ENCODE data around the gene ZPLD1.

DNA sequence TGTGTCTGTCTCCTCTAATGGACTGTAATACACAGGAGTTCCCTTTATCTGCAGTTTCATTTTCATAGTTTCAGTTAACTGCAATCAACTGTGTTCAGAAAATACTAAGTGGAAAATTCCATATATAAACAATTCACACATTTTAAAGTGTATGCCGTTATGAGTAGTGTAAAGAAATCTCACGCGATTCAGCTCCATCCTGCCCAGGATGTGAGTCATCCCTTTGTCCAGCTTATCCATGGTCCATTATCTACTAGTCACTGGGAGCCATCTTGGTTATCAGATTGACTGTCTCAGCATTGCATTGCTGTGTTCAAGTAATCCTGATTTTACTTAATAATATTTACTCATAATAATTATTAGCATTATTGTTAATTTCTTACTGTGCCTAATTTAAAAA, 14.5 kb downstream of the ZPLD1 start:
- no peak for TF ChIP-seq CTCF (IDR thresholded peaks at IDR 0.05)
- TF ChIP-seq POLR2A (IDR thresholded peaks at IDR 0.05) = no peak

All from adrenal gland (tissue), 5 donors.